Glomerular visceral epithelial cell (primary cell): ENCODE results near the gene RYR2.
A peak's percentile ranks its signal among the peaks of the same experiment; 100 is the strongest.

Experiments used
- DNase-seq: peaks from one replicate; pipeline ENCODE4 v3.0.0-alpha.2; 2016; ENCODE audit errors: extremely low spot score

Gene RYR2

DNA sequence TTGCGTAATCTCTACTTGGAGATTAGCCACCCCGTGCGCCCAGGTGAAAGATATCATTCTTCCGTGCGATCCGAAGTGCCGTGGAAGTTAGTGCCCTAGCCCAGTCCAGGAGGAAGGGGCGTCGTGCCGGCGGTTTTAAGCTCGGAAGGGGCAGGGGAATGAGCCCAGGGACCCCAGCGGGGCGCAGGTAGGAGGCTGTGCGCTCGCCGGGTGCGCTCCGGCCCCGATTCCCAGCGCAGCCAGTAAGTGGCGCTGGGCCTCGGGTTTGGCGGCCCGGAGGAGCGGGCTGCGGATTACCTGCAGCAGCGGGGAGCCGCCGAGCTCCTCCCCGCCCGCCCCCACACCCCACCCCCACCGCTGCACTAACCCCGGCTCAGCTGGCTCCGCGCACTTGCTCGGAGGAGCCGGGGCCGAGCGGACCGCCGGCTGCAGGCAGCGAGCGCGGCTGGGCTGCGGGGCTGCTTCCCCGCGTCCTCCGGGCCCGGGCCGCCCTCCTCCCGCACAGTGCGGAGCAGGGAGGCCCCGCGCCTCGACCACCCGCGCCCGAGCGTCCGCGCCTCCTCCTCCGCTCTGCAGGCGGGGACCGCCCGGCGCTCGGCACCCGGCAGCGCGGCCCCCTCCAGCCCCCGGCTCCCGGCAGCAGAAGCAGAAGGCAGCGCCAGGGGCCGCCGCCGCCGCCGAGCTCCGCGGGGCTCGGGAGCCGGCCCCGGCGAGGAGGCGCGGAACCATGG lies at the start of gene RYR2:
TSS of gene RYR2 (plus strand) at position 390 of the 731 bp plus-strand sequence. CDS start at position 728, 338 bp downstream.
- DNase-seq: no peak

DNA sequence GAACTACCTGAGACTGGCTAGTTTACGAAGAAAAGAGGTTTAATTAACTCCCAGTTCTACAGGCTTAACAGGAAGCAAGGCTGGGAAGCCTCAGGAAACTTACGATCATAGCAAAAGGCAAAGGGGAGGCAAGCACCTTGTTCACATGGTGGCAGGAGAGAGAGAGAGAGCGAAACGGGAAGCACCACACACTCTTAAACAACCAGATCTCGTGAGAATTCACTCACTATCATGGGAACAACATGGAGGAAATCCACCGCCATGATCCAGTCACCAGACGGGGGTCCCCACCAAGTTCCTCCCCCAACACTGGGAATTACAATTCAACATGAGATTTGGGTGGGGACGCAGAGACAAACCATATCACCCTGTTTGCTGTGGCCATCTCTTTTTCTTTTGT lies 49.5 kb upstream of the RYR2 start:
- no peak for DNase-seq

DNA sequence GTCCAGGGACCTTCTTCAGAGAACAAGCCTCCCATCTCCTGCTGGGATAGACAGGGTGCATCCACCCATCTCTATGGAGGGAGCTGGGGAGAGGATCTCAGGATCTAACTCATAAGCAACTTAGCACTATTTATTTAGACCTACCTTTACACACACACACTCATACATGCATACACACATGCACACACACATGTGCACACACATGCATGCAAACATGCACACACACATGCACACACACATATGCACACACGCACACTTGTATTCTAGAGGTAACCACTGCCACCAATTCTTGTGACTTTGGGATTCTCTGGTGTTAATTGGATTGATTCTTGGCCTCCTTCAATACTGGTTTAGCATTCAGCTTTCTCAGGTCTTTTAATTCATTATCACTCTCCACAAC lies 47.5 kb upstream of the RYR2 start:
- DNase-seq: no peak

DNA sequence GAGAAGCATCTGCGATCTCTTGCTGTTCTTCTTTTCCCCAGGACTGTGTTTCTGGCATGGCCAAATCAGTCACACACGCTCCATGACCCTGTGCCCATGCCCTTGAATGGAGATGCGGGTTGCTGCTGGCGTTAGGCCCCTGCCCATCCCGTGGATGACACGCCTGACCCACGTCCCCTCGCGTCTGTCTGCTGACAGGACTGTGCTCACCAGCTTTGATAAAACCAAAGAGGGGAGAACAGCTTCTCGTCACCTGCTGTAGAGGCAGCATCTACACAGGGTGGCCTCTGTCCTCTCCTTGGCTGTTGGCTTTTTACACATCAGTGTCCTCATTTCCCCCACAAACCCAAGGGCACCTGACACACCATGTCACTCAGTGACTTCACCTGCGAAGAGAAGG lies 44.6 kb upstream of the RYR2 start:
- no peak for DNase-seq

DNA sequence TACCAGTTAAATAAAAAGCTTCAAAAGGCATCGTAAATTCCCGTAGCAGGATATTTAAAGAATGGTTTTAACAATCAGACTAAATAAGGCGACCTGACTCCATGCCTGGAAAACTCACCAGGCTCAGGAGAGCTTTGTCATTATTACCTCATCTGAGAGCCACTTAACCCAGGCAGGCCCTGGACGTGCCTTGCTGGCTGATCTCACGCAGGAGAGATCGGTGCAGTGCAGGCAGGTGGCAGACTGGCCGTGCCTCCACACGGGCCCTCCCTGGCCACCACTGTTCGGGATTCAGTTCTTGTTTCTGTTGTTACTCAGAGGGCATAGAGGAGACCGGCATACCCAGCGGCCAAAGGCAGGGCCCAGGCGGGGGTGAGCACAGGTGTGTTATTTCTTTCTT lies 44.1 kb upstream of the RYR2 start:
- no peak for DNase-seq

DNA sequence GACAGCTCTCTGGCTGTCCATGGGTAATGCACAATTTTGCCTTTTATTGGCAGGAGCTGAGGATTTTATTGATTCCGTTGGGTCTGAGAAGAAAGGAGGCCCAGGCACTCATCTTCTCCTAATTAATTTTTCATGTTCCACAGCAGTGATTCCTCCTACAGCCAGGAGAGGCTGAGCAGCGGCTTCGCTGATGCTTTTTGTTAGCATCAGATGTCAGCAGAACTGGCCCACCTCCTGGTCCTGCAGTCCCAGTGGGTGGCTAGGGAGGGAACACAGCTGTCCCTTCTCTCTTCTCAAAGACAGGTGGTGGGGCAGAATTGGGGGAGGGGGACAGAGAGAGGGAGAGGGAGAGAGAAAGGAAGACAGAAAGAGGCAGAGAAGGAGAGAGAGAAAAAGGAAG lies 43.4 kb upstream of the RYR2 start:
- DNase-seq: no peak

DNA sequence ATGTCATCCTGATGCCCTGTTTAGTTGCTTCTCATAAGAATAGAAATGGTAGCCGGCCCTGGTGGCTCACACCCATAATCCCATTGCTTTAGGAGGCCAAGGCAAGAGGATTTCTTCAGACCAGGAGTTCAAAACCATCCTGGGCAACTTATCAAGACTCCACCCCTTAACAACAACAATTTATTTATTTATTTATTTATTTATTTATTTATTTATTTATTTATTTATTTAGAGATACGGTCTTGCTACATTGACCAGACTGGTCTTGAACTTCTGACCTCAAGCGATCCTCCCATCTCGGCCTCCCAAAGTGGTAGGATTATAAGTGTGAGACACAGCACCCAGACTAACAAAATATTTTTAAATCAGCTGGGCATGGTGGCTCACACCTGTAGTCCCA lies 41.8 kb upstream of the RYR2 start:
- DNase-seq: no peak

DNA sequence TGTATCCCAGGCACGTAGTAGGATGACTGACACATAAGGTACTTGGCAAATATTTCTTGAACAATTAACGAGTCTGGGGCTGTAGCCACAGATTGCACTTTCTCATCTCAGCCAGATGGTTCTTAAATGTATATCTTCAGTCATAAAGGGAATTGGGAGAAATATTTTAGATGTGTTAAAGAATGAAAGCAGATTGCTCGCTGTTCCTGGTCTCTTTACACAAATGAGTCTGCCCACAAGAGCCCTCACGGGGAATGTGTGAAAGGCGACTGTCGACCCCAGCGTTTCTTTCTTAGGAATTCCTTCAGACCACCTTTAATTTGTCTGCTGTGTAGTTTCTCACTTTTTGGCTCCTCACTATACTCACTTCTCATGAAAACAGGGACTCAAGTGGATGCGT lies 38.5 kb upstream of the RYR2 start:
- no peak for DNase-seq

DNA sequence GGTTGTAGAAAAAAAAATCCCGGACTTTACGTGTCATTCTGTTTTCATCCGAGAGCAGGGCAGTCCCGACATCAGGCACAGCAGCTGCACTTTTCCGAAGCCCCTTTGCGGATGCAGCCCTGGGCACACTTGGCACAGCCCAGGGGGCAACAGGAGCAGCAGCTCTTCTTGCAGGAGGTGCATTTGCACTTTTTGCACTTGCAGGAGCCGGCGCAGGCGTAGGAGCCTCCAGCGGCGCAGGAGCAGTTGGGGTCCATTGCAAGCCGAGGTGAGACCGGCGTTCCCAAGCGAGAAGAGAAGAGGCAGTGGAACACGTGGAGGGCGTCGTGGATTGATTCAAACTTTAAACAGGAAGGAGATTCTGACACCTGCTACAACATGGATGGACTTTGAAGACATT lies 37.9 kb upstream of the RYR2 start, which contains the start of gene MT1HL1:
TSS of gene MT1HL1 (minus strand) at position 326 of the 400 bp plus-strand sequence. CDS start at position 257, 69 bp downstream.
- no peak for DNase-seq

DNA sequence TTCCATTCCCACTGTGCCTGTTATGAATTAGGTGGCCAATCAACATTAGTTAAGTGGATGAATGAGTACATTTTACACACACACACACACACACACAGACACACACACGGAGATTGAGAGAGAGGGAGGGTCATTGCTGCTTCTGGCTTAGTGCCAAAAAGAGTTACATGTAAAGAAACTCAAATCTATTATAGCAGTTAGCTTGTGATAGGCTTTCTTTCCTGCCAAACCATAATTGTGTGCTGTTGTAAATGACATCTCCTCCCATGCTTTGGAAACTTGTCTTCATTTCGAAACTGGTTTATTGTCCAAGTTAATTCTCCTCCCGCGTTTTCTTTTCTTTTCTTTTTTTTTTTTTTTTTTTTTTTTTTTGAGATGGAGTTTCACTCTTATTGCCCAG lies 36.3 kb upstream of the RYR2 start:
- DNase-seq: no peak

DNA sequence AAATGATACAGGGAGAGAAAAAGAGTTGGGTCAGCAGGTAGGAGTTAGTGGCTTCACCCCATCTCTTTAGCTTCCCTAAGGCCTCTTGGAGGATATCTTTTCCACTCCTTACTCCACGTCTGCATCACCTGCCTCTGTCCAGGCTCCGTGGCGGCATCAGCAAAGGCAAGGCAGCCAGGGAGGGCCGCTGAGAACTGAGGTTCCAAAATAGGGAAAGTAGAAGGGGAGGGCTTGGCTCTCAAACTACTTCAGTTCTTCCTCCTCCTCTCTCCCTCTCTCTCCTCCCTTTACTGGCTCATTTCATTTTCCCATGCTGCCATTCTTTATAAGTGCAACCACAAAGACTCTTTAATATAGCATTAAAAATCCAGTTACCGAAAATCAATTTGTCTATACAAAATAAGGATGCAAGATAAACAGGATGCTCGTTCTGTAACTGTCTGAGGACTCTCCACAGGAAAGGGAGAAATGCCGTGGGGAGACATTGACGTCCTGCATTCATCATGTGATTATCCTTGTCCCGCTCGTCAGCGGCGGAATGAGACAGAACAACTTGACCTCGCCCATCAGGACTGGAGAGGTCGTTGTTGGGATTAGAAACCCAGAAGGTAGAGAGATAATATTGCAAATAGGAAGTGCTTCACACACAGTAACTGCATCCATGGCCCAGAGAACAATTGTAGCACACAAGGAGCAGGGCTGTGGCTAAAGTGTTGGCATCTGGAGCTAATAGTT lies 34.7 kb upstream of the RYR2 start:
- DNase-seq: no peak

DNA sequence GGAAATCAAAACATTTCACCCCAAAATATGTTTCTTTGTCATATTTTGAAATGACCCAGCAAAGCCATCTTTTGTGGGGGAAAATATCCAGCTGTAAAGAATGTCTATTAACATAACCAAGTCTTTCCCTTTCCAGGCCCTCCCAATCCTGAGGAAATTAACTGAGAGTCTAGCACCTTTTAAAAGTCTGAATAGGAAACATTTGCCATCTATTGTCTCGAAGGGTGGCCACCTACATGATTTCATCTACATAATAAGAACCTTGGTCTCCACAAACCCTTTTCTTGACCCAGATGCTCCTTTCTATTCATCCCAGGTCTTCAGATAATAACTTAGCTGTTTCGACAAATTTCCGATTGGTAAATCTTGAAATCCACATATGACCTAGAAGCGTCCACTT lies 32.4 kb upstream of the RYR2 start:
- no peak for DNase-seq

DNA sequence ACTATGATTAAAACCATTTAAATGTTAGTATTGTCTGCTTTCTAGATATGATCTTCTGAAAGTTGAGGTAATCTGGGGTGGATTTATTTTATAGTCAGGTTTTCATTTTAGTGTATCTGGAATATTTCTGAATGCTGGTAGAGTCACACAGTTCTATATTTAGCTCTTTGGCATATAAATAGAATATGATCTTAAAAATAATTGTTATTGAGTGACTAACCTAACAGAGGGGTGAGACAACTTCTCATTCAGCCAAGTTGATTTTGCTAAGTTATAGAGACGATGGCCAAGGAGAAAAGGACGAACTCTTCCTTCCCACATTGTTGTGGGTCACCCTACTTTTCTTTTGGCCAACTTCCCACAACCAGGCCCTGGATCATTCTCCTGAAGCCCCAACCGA lies 30.6 kb upstream of the RYR2 start:
- DNase-seq: no peak

DNA sequence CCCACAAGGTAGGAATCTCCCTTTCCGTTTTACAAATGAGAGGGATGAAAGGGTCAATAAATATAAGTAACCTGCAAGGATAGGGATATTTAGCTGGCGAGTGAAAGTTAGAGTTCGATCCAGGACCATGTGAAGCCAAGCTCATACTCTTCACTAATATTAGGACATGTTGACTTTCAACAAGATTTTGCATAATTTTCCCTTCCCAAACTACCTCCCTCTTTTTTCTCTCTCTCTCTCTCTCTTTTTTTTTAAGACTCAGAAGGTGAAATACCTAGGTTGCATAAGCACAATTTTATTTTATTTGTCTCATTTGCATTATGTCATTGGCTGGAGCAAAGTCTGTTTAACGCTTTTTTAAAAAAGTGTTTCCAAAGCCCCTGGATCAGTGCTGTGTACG lies 29.6 kb upstream of the RYR2 start:
- DNase-seq: no peak

DNA sequence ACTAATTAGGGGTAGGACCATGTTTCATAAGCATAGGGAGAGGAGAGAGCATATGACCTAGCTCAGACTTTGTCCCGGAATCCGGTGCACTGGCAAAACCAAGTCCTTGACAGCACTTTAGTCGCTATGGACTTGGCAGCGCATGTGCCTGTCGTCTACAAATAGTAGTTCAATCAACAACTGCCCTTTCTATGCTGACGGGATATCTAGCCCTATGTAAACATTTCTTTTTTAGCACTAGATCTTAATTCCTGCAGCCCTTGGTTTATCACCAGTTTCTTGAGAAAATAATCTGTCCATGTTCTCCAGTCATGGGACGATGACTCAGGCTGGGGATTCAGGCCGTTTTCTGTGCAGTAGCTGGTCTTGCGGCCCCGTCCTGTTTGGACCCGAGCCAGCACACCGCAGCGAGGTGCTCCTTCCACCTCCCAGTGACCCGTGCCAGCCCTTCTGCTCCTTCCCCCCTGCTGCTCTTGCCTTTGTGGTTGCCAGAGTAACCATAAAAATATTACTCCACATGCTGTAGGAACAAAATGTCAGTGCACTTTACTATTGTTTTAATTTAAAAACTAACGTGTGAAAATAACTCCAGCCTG lies 29.1 kb upstream of the RYR2 start:
- DNase-seq: peak; percentile 53

DNA sequence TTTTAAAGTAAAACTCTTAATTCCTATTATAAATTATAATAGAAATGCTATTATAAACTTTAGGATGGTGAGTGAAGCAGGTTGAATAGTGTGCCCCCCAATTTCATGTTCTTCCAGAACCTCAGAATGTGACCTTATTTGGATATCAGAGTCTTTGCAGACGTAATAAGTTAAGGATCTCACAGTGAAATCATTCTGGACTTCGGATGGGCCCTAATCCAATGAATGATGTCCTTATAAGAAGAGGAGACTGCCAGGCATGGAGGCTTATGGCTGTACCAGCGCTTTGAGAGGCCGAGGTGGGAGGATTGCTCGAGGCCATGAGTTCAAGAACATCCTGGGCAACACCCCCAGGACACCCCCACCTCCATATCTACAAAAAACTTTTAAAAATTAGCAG lies 28.4 kb upstream of the RYR2 start:
- no peak for DNase-seq

DNA sequence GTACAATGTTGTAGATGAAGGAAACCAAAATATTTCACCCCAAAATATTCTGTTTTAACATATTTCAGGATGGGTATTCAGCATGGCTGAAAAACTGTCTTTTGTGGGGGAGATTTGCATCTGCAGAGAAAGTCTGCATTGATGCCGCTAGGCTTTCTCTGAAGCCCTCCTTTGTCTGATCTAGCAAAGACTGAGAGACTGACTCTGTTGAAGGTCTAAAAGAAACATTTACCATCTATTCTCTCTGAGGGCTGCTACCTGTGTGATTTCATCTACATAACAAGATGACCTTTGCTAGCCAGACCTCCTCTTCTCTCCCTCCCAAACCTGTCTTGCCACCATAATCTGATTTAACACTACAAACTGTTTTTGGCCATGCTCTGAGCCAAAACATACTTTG lies 25.4 kb upstream of the RYR2 start:
- DNase-seq: no peak

DNA sequence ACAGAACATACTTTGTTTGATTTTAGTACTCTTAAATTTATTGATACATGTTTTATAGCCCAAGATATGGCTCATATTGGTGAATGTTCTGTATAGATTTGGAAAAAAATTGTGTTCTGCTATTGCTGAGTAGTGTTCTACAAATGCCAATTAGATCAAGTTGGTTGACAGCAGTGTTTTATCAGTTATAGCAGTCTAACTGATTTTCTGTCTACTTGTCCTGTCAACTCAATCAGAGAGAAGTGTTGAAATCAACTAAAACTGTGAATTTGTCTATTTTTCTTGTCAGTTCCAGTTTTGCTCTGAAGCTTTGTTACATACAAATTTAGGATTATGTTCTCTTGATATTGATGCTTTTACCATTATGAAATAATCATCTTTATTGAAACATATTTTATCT lies 23.1 kb upstream of the RYR2 start:
- no peak for DNase-seq

DNA sequence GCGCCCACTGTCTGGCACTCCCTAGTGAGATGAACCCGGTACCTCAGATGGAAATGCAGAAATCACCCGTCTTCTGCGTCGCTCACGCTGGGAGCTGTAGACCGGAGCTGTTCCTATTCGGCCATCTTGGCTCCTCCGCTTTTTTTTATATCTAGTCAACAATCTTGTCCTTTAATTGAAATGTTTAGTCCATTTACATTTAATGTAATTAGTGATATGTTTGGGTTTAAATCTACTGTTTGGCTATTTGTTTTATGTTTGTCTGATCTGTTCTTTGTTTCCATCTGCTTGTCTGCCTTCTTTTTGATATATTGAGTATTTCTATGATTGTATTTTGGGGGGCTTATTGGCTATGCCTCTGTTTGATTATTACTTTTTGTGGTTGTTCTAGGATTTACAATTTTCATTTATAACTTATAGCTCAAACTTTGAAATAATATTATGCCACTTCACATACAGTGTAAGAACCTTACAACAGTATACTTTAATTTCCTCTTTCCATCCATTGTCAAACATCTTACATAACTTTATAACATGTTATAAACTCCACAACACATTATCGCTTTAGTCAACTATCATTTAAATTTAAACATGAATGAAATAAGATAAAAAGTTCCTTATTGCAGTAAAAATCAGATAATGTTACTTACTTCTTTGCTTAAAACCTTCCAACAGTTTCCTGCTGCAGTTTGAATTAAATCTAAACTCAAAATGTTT lies 16.5 kb upstream of the RYR2 start:
- DNase-seq: no peak

DNA sequence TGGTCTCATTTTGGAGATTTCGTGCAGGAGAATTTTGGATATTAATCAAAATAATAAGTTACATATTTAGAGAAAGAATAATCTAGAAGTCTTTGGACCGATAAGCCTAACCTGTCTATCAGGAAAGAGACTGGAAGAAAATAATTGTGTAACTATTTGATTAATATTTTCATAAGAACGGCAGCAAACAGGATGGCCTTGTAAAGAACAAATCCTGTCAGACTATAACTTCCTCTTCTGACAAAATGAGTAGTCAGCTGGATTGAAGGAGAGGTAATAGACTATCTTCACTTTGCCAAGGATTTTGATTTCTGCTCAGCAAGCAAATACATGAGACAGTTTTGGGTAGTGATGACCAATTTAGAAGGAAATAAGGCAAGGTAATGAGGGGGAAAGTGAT lies 12.7 kb upstream of the RYR2 start:
- DNase-seq: no peak

DNA sequence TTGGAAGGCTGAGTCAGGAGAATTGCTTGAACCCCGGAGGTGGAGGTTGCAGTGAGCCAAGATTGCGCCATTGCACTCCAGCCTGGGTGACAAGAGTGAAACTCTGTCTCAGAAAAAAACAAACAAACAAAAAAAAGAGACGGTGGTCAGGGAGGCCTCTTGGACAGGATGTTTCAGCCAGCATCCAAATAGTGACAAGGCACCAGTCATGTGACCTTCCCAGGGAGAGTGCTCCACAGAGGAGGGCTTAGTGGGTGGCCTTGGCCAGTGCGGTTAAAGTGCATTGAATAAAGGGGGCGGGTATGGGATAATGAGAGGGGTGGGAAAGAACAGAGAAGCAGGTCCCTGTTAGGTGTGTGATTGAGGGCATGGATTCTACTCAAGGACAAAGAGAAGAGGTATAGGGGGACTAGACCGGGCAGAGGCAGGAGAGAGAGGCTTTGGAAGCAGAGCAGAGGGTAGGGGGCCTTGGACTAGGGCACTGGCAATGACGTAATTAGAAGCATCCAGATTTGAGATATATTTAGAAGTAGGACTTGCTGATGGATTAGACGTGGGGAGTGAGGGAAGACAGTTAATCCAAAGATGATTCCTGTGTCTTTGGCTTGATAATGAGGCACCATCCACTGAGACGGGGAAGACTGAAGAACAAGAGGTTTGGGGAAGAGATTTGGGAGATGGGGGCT lies 12.0 kb upstream of the RYR2 start:
- no peak for DNase-seq

DNA sequence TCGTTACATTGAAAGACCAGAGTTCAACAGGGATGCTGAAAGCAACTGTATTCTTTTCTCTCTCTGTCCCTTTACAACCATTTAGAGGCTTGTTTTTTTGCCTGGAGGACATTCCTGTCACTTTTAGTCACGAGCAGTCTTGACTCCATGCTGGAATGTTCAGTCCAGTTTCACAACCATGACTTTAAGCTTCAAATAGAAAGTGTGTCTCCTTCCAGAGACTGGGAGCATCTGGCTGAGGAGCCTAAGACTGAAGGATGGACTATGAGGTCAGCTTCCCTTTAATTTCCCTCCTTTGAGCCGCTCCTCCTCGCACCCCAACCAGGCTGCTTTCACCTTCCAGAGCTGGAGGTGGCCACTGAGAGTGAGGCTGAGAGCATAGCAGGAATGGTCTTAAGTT lies 10.5 kb upstream of the RYR2 start:
- DNase-seq: no peak
